ENCODE measurements around the gene AFF3.
"Not testable (repeated sequence)": the region's sequence is repeated elsewhere in the genome, so short reads cannot be mapped to it uniquely, and the experiment has no call there.

The AFF3 gene

GRCh38 chr2:99663641-99664040 lies 478.7 kb downstream of the AFF3 start:
- no peak overlapping the region for H2AK5ac ChIP-seq (ENCODE audit: low read length)
- H3K4me3 ChIP-seq (ENCODE audit: low read depth, low read length): no peak overlapping the region
- peaks cover 2% of the 10 kb centered on the region for H3K9me3 ChIP-seq (ENCODE audit: insufficient read depth, low read depth, low read length)
- H3K18ac ChIP-seq (ENCODE audit: low read length): no peak overlapping the region
- no peak overlapping the region for H3K9ac ChIP-seq (ENCODE audit: low read length)
- H3K4ac ChIP-seq (ENCODE audit: low read depth, low read length): no peak overlapping the region
- DNase-seq: no peak
- H3K36me3 ChIP-seq (ENCODE audit: control insufficient read depth in 1 of 2, insufficient read depth in 2 of 2, low read length in 2 of 2): no peaks in the 10 kb centered on the region
- no peak overlapping the region for H4K91ac ChIP-seq (ENCODE audit: low read depth, low read length)
- H3K4me1 ChIP-seq (ENCODE audit: control insufficient read depth in 1 of 2, insufficient read depth in 2 of 2, low read length in 2 of 2): no peaks in the 10 kb centered on the region
- H3K23ac ChIP-seq (ENCODE audit: low read length): no peak overlapping the region
- H3K27ac ChIP-seq (ENCODE audit: low read depth, low read length): no peak overlapping the region
- H3K14ac ChIP-seq (ENCODE audit: low read length): no peak overlapping the region
- H4K12ac ChIP-seq (ENCODE audit: low read depth, low read length): no peak overlapping the region
- no CpG with 5 or more reads among the region's 2 CpGs for WGBS (ENCODE audit: extremely low coverage, insufficient coverage, insufficient read length)
- H3K79me1 ChIP-seq (ENCODE audit: low read length): no peaks in the 10 kb centered on the region
- no peaks in the 10 kb centered on the region for H3K27me3 ChIP-seq (ENCODE audit: insufficient read depth, low read length)
- no peak overlapping the region for H2BK12ac ChIP-seq (ENCODE audit: low read length)
- no peak overlapping the region for H2AFZ ChIP-seq (ENCODE audit: insufficient read depth, low read length, poor library complexity)
- no peak overlapping the region for H2BK120ac ChIP-seq (ENCODE audit: insufficient read depth, low read length, poor library complexity)
- no peak overlapping the region for H4K8ac ChIP-seq (ENCODE audit: low read depth, low read length)
- H3K79me2 ChIP-seq (ENCODE audit: control insufficient read depth, insufficient read depth, low read length, poor library complexity): no peaks in the 10 kb centered on the region
- H3K4me2 ChIP-seq (ENCODE audit: low read length): no peak overlapping the region
- H2BK5ac ChIP-seq (ENCODE audit: low read depth, low read length, poor library complexity): no peak overlapping the region

GRCh38 chr2:99662761-99663341 lies 479.5 kb downstream of the AFF3 start:
- no peak overlapping the region for H2AFZ ChIP-seq (ENCODE audit: insufficient read depth, low read length, poor library complexity)
- no peaks in the 10 kb centered on the region for H3K79me1 ChIP-seq (ENCODE audit: low read length)
- H3K18ac ChIP-seq (ENCODE audit: low read length): no peak overlapping the region
- no peak overlapping the region for H3K4me2 ChIP-seq (ENCODE audit: low read length)
- no peaks in the 10 kb centered on the region for H3K27me3 ChIP-seq (ENCODE audit: insufficient read depth, low read length)
- no peak overlapping the region for H4K91ac ChIP-seq (ENCODE audit: low read depth, low read length)
- H3K36me3 ChIP-seq (ENCODE audit: control insufficient read depth in 1 of 2, insufficient read depth in 2 of 2, low read length in 2 of 2): no peaks in the 10 kb centered on the region
- no peak overlapping the region for H3K14ac ChIP-seq (ENCODE audit: low read length)
- DNase-seq: no peak
- no peak overlapping the region for H2BK12ac ChIP-seq (ENCODE audit: low read length)
- no peak overlapping the region for H3K4me3 ChIP-seq (ENCODE audit: low read depth, low read length)
- H3K9me3 ChIP-seq (ENCODE audit: insufficient read depth, low read depth, low read length): no peaks in the 10 kb centered on the region
- H3K79me2 ChIP-seq (ENCODE audit: control insufficient read depth, insufficient read depth, low read length, poor library complexity): no peaks in the 10 kb centered on the region
- no peak overlapping the region for H4K12ac ChIP-seq (ENCODE audit: low read depth, low read length)
- no CpG with 5 or more reads among the region's 2 CpGs for WGBS (ENCODE audit: extremely low coverage, insufficient coverage, insufficient read length)
- no peak overlapping the region for H4K8ac ChIP-seq (ENCODE audit: low read depth, low read length)
- no peak overlapping the region for H2BK5ac ChIP-seq (ENCODE audit: low read depth, low read length, poor library complexity)
- H3K23ac ChIP-seq (ENCODE audit: low read length): no peak overlapping the region
- H3K27ac ChIP-seq (ENCODE audit: low read depth, low read length): no peak overlapping the region
- H2AK5ac ChIP-seq (ENCODE audit: low read length): no peak overlapping the region
- H3K4ac ChIP-seq (ENCODE audit: low read depth, low read length): no peak overlapping the region
- no peaks in the 10 kb centered on the region for H3K4me1 ChIP-seq (ENCODE audit: control insufficient read depth in 1 of 2, insufficient read depth in 2 of 2, low read length in 2 of 2)
- H2BK120ac ChIP-seq (ENCODE audit: insufficient read depth, low read length, poor library complexity): no peak overlapping the region
- no peak overlapping the region for H3K9ac ChIP-seq (ENCODE audit: low read length)

- not testable (repeated sequence) for H3K4me2 ChIP-seq (ENCODE audit: low read length); DNase-seq
Measured at GRCh38 chr2:99661761-99662160, 480.6 kb downstream of the AFF3 start.

GRCh38 chr2:99660616-99661406 lies 481.6 kb downstream of the AFF3 start:
- Histone ChIP-seq H3K79me2 (ENCODE audit: control insufficient read depth, insufficient read depth, low read length, poor library complexity) (no peaks in the 10 kb centered on the region), H2BK5ac (ENCODE audit: low read depth, low read length, poor library complexity) (no peak overlapping the region), H3K23ac (ENCODE audit: low read length) (no peak overlapping the region), H3K36me3 (ENCODE audit: control insufficient read depth in 1 of 2, insufficient read depth in 2 of 2, low read length in 2 of 2) (no peaks in the 10 kb centered on the region), H2BK120ac (ENCODE audit: insufficient read depth, low read length, poor library complexity) (no peak overlapping the region), H4K91ac (ENCODE audit: low read depth, low read length) (no peak overlapping the region), H3K79me1 (ENCODE audit: low read length) (no peaks in the 10 kb centered on the region), H3K4ac (ENCODE audit: low read depth, low read length) (no peak overlapping the region), H2BK12ac (ENCODE audit: low read length) (no peak overlapping the region), H3K4me3 (ENCODE audit: low read depth, low read length) (no peak overlapping the region), H3K18ac (ENCODE audit: low read length) (no peak overlapping the region), H3K4me1 (ENCODE audit: control insufficient read depth in 1 of 2, insufficient read depth in 2 of 2, low read length in 2 of 2) (no peaks in the 10 kb centered on the region), H3K9ac (ENCODE audit: low read length) (no peak overlapping the region), H3K4me2 (ENCODE audit: low read length) (no peak overlapping the region), H4K8ac (ENCODE audit: low read depth, low read length) (no peak overlapping the region), H3K27ac (ENCODE audit: low read depth, low read length) (no peak overlapping the region), H2AK5ac (ENCODE audit: low read length) (no peak overlapping the region), H3K14ac (ENCODE audit: low read length) (no peak overlapping the region), H2AFZ (ENCODE audit: insufficient read depth, low read length, poor library complexity) (no peak overlapping the region), H3K27me3 (ENCODE audit: insufficient read depth, low read length) (no peaks in the 10 kb centered on the region), H4K12ac (ENCODE audit: low read depth, low read length) (no peak overlapping the region), H3K9me3 (ENCODE audit: insufficient read depth, low read depth, low read length) (no peaks in the 10 kb centered on the region)
- no peak for DNase-seq
- no CpG with 5 or more reads among the region's 8 CpGs for WGBS (ENCODE audit: extremely low coverage, insufficient coverage, insufficient read length)

More at GRCh38 chr2:99661761-99662160, 480.6 kb downstream of the AFF3 start:
- not testable (repeated sequence) for H2AK5ac ChIP-seq (ENCODE audit: low read length); H4K8ac ChIP-seq (ENCODE audit: low read depth, low read length); H4K12ac ChIP-seq (ENCODE audit: low read depth, low read length); H2BK5ac ChIP-seq (ENCODE audit: low read depth, low read length, poor library complexity); H3K4ac ChIP-seq (ENCODE audit: low read depth, low read length); H3K27me3 ChIP-seq (ENCODE audit: insufficient read depth, low read length); H2BK120ac ChIP-seq (ENCODE audit: insufficient read depth, low read length, poor library complexity); H3K36me3 ChIP-seq (ENCODE audit: control insufficient read depth in 1 of 2, insufficient read depth in 2 of 2, low read length in 2 of 2); H2AFZ ChIP-seq (ENCODE audit: insufficient read depth, low read length, poor library complexity); H3K79me2 ChIP-seq (ENCODE audit: control insufficient read depth, insufficient read depth, low read length, poor library complexity); H3K4me3 ChIP-seq (ENCODE audit: low read depth, low read length); H3K14ac ChIP-seq (ENCODE audit: low read length); H3K9me3 ChIP-seq (ENCODE audit: insufficient read depth, low read depth, low read length); H3K79me1 ChIP-seq (ENCODE audit: low read length); H4K91ac ChIP-seq (ENCODE audit: low read depth, low read length); H3K27ac ChIP-seq (ENCODE audit: low read depth, low read length); H3K9ac ChIP-seq (ENCODE audit: low read length); H2BK12ac ChIP-seq (ENCODE audit: low read length); H3K18ac ChIP-seq (ENCODE audit: low read length); H3K4me1 ChIP-seq (ENCODE audit: control insufficient read depth in 1 of 2, insufficient read depth in 2 of 2, low read length in 2 of 2); H3K23ac ChIP-seq (ENCODE audit: low read length)
- no CpG with 5 or more reads among the region's 9 CpGs for WGBS (ENCODE audit: extremely low coverage, insufficient coverage, insufficient read length)
